ENCODE results near the gene NUDT16L1.
"Not testable (repeated sequence)": the region's sequence is repeated elsewhere in the genome, so short reads cannot be mapped to it uniquely, and the experiment has no call there.

Gene NUDT16L1

DNA sequence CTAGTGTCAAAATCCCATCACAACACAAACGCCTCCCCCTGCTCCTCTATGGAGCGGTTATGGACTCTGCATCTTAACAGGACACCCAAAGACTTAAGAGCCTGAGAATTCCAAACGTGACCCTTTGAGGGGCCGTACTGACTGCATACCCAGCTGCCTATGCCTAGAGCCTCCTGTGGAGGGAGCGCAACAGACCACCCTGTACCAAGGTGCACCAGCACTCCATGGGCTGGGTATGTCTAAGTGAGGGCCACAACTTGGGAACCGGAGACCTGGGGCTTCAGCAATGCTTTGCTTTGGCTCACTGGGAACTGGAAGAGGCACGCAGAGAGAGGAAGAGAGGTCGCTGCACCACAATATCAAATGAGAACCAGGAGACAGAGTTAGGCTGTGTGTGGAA, 35.3 kb downstream of the NUDT16L1 start:
- no peak for DNase-seq

DNA sequence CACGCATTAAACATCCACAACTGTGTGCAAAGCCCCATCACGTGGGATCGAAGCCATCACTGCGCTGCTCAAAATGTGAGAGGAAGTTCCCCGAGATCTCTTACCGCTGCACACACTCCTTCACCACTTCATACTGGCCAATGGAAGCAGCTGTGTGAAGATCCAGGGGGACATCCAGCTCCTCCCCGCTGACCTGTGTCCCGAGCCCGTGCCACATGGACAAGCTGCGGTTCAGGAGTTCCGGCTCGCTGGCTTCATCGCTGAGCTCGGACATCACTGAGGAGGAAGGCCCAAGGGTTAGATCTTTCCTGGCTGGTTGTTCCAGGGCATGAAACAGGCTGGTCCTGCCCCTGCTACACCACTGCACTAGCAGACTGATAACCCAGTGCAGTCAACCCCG, 36.5 kb downstream of the NUDT16L1 start:
- DNase-seq = no peak

DNA sequence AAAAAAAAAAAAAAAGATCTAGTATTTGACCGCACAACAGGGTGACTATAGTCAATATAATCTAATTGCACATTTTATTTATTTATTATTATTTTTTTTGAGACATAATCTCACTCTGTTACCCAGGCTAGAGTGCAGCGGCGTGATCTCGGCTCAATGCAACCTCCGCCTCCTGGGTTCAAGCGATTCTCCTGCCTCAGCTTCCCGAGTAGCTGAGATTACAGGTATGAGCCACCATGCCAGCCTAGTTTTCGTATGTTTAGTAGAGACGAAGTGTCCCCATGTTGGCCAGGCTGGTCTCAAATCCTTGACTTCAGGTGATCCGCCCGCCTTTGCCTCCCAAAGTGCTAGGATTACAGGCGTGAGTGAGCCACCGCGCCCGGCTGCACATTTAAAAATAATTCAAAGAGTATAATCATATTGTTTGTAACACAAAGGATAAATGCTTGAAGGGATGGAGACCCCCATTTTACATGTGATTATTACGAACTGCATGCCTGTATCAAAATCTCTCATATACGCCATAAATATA, 39.9 kb downstream of the NUDT16L1 start:
- no peak for DNase-seq

DNA sequence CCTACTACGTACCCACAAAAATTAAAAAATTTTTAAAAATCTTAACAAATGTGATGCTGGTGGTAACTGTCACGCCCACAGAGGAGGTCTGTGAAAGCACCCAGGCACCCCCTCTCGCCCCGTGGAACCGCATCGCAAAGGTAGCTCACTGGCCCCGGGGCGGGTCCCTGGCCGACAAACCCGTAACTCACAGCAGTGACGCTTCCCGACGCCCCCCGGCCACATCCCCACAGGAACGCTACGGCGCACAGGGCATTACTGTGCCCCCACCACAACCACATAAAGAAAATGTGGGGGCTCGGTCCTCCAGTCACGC, 40.3 kb downstream of the NUDT16L1 start:
- no peak for DNase-seq

GRCh38 chr16:4734063-4734729, 40.8 kb downstream of the NUDT16L1 start, which contains the start of the genes ANKS3 and DNAAF8:
ANKS3 (minus strand) TSS chr16:4734271; CDS start chr16:4730149, 4,122 bp downstream.
DNAAF8 (plus strand) TSS chr16:4734537; CDS start chr16:4736515, 1,978 bp downstream.
- DNase-seq = peak; percentile 96

GRCh38 chr16:4734730-4735535, 41.6 kb downstream of the NUDT16L1 start:
- peak; percentile 70 for DNase-seq

DNA sequence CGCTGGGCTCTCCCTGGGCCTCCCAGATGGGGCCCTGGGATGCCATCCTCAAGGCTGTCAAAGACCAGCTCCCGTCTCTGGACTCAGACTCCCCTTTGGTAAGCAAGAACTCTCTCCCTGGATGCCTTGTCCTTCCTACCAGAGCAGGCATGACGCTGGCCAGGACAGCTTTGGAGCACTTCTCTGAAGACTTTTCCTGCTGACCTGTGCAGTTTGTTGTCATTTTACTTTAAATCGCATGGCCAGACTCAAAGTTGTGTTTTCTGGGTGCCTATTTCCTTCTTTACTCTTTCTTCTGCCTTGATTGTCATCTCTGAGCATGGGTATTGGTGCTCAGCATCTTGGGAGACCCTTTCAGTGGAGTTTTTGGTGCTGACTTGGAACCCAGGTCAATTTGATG, 43.2 kb downstream of the NUDT16L1 start:
- no peak for DNase-seq

DNA sequence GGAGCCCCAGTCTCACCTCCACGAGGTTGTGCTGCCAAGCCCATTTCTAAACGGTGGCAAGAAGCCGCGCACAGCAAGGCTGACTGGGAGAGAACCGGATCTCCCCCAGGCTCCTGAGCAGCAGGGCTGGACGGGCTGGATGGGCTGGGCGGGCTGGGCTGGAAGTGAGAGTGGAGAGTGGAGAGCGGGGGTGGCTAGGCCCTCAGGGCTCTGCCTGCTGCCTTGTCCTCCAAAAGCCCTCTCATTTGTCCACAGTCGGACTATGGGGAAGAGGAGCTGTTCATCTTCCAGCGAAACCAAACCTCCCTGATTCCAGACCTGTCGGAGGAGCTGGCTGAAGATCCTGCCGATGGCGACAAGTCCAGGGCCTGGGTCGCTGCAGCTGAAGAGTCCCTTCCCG, 44.2 kb downstream of the NUDT16L1 start:
- no peak for DNase-seq

DNA sequence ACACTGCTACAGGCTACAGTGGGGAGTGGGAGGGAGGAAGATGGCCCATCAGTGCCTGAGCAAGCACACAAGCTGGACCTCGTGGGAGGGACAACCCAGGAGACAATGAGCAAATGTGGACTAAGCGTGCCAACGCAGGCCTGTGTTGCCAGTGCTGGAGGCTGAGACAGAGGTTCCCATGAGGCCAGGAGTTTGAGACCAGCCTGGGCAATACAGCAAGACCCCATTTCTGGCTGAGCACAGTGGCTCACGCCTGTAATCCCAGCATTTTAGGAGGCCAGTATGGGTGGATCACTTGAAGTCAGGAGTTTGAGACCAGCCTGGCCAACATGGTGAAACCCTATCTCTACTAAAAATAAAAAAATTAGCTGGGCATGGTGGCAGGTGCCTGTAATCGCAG, 45.0 kb downstream of the NUDT16L1 start:
- not testable (repeated sequence) for DNase-seq

GRCh38 chr16:4743226-4743878, 50.0 kb downstream of the NUDT16L1 start:
- DNase-seq = no peak

DNA sequence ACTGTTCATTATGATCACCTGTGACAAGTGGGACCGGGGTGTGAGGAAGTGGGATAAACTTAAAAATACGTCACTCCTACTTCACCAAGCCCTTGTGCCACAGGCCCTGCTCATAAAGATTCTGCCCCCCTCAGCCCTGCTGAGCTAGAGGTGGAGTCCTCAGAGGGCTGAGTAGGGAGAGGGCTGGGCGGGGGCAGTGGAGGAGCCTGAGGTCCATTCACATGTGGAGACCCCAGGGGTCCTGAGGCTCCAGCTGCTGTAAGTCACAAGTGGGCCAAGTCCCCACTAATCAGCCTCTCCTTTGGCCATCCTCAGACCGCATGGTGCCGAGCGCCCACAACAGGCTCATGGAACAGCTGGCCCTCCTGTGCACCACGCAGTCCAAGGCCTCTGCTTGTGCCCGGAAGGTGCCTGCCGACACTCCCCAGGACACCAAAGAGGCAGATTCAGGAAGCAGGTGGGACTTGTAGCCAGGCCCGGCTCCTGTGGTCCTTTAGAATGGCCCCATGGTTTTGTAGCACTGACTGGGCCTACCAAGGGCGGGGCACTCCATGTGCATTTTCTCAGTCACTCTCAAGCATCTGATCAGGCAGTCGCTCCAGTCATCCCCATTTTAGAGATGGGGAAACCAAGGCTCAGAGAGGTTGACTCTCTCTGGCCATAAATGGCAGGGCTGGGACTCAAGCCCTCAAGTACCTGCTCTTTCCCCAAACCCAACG, 51.4 kb downstream of the NUDT16L1 start:
- no peak for DNase-seq

GRCh38 chr16:4745274-4745569, 51.9 kb downstream of the NUDT16L1 start:
- no peak for DNase-seq

All from midbrain (tissue), 1 donor.